C4-2B (cell line): Measurements from ENCODE around the gene OTUD6A.

Source experiments
- CTCF ChIP-seq: fragments of 450-650 bp; conservative IDR thresholded peaks from 2 replicates; pipeline ENCODE4 v1.5.1; 2017; ENCODE audit warnings: mild to moderate bottlenecking
- ZFX ChIP-seq: fragments of 450-650 bp; IDR thresholded peaks from 2 replicates; pipeline ENCODE4 v1.6.1; 2017

- TF ChIP-seq CTCF, result no peak
- TF ChIP-seq ZFX, result no peak
Measured at GRCh38 chrX:70046978-70047377, 15.3 kb upstream of the OTUD6A start.
